ENCODE measurements around the gene IRF2.

The IRF2 gene

GRCh38 chr4:184417802-184418511 is 56.4 kb downstream of the IRF2 start:
- FAIRE-seq (no peak), DNase-seq (ENCODE audit: insufficient read length, low spot score) (no peak)
- TF ChIP-seq CTCF (IDR thresholded peaks at IDR 0.05; ENCODE audit: insufficient read depth, missing control alignments) = no peak

- DNase-seq (ENCODE audit: insufficient read length, low spot score) (no peak), FAIRE-seq (no peak)
- no peak for TF ChIP-seq CTCF (IDR thresholded peaks at IDR 0.05; ENCODE audit: insufficient read depth, missing control alignments)
These were observed 57.2 kb downstream of the IRF2 start for GRCh38 chr4:184416913-184417734.

GRCh38 chr4:184415071-184415470 is 59.3 kb downstream of the IRF2 start:
- TF ChIP-seq CTCF (IDR thresholded peaks at IDR 0.05; ENCODE audit: insufficient read depth, missing control alignments) = no peak
- DNase-seq (ENCODE audit: insufficient read length, low spot score) = no peak
- FAIRE-seq = no peak

GRCh38 chr4:184413261-184414046 is 60.9 kb downstream of the IRF2 start:
- DNase-seq (ENCODE audit: insufficient read length, low spot score) (no peak), FAIRE-seq (no peak)
- TF ChIP-seq CTCF (IDR thresholded peaks at IDR 0.05; ENCODE audit: insufficient read depth, missing control alignments) = no peak

GRCh38 chr4:184410748-184411147 is 63.6 kb downstream of the IRF2 start:
- DNase-seq (ENCODE audit: insufficient read length, low spot score) (no peak), FAIRE-seq (no peak)
- no peak for TF ChIP-seq CTCF (IDR thresholded peaks at IDR 0.05; ENCODE audit: insufficient read depth, missing control alignments)

GRCh38 chr4:184409911-184410692 is 64.2 kb downstream of the IRF2 start:
- no peak for DNase-seq (ENCODE audit: insufficient read length, low spot score)

More at GRCh38 chr4:184409911-184410692, 64.2 kb downstream of the IRF2 start:
- FAIRE-seq = no peak
- no peak for TF ChIP-seq CTCF (IDR thresholded peaks at IDR 0.05; ENCODE audit: insufficient read depth, missing control alignments)
